HuH-7 (cell line): ENCODE data around the gene GPALPP1.
"Not testable (repeated sequence)": the region's sequence is repeated elsewhere in the genome, so short reads cannot be mapped to it uniquely, and the experiment has no call there.

Experiments
- DNase-seq: peaks from one replicate; pipeline ENCODE4 v3.0.0; 2011; ENCODE audit warnings: low spot score

The GPALPP1 gene

GRCh38 chr13:44989071-44989889 lies at the start of gene GPALPP1, which contains the start of gene NUFIP1:
Gene GPALPP1 (plus strand): TSS chr13:44989538. CDS start chr13:44989655, 117 bp downstream.
Gene NUFIP1 (minus strand): TSS chr13:44989471. CDS start chr13:44989436, 35 bp downstream.
- peak; percentile 86 for DNase-seq

- not testable (repeated sequence) for DNase-seq
Observed at GRCh38 chr13:44943411-44943810, 45.9 kb upstream of the GPALPP1 start.

- DNase-seq: no peak
Observed at GRCh38 chr13:44951184-44951583, 38.2 kb upstream of the GPALPP1 start.

- no peak for DNase-seq
Observed at GRCh38 chr13:44952671-44953070, 36.7 kb upstream of the GPALPP1 start.

GRCh38 chr13:44954224-44954623 lies 35.1 kb upstream of the GPALPP1 start:
- no peak for DNase-seq

GRCh38 chr13:44955406-44955805 lies 33.9 kb upstream of the GPALPP1 start:
- DNase-seq: no peak

- DNase-seq: no peak
Observed at GRCh38 chr13:44961997-44962396, 27.3 kb upstream of the GPALPP1 start.

- DNase-seq: no peak
Observed at GRCh38 chr13:44967704-44968433, 21.5 kb upstream of the GPALPP1 start.

- no peak for DNase-seq
Observed at GRCh38 chr13:44968434-44968815, 20.9 kb upstream of the GPALPP1 start.

GRCh38 chr13:44969551-44970484 lies 19.5 kb upstream of the GPALPP1 start:
- DNase-seq: peak; percentile 38

GRCh38 chr13:44971656-44972595 lies 17.4 kb upstream of the GPALPP1 start:
- no peak for DNase-seq

GRCh38 chr13:44972956-44973581 lies 16.3 kb upstream of the GPALPP1 start:
- DNase-seq: peak; percentile 20

GRCh38 chr13:44974056-44974793 lies 15.1 kb upstream of the GPALPP1 start:
- no peak for DNase-seq

- DNase-seq: no peak
Observed at GRCh38 chr13:44976196-44976595, 13.1 kb upstream of the GPALPP1 start.

- no peak for DNase-seq
Observed at GRCh38 chr13:44976949-44977583, 12.3 kb upstream of the GPALPP1 start.

GRCh38 chr13:44978328-44978727 lies 11.0 kb upstream of the GPALPP1 start:
- no peak for DNase-seq

- no peak for DNase-seq
Observed at GRCh38 chr13:44989941-44990340, 603 bp downstream of the GPALPP1 start.

- no peak for DNase-seq
Observed at GRCh38 chr13:45003417-45003816, 14.1 kb downstream of the GPALPP1 start.

- no peak for DNase-seq
Observed at GRCh38 chr13:45004096-45004495, 14.8 kb downstream of the GPALPP1 start.
